Medulla oblongata (tissue), 1 donor: ENCODE data around the gene PHLDB3.
A peak's percentile ranks its signal among the peaks of the same experiment; 100 is the strongest.
"Not testable (repeated sequence)": the region's sequence is repeated elsewhere in the genome, so short reads cannot be mapped to it uniquely, and the experiment has no call there.

Experiments
- DNase-seq: peaks from one replicate; pipeline ENCODE4 v3.0.0-alpha.2; 2015; ENCODE audit errors: extremely low spot score

The PHLDB3 gene

GRCh38 chr19:43504426-43505185, at the start of gene PHLDB3:
Gene PHLDB3, minus strand, starts transcription at chr19:43504746. Its CDS starts 628 bp downstream, at chr19:43504118.
- DNase-seq, result peak; percentile 10

DNA sequence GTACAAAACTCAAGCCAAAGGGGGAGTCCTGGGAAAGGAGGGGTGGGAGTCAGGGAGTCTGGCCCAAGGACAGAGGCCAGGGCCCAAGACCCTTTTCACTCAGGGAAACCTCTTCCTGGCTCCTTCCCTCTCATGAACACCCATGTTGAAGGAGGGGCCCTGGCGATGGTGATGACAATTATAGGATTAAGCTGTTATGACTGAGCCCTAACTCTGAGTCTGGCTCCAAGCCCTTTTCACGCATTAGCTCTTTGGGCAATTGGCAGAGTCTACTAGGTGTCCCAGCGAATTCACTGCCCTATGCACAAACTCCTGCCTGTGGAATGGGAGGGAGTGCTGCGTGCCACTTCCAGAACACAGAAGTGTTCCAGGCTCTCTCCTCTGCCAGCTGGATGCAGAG, 49.1 kb upstream of the PHLDB3 start:
- DNase-seq, result no peak

DNA sequence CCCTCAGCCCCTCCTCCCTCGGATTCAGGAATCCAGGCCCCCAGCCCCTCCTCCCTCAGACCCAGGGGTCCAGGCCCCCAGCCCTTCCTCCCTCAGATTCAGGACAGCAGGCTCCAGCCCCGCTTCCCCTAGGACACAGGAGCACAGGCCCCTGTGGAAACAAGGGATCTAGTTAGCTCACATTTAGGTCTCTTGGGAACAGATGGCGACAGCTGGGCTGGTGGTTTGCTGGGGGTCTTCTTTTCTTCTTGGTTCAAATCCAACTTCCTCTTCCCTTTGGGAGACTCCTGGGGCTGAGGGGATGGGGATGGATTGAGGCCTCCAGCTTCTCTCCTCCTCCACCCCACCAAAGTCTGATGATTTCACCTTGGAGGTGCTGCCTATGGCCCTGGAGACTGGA, 48.1 kb upstream of the PHLDB3 start:
- DNase-seq, result no peak

DNA sequence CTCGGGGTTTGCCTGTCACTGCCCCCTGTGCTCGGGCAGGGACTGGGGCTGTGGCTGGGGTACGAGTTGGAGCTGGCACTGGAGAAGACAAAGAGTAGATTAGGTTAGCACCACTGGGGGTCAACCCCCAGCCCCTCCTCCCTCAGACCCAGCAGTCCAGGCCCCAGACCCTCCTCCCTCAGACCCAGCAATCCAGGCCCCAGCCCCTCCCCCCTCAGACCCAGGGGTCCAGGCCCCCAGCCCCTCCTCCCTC, 47.6 kb upstream of the PHLDB3 start:
- no peak for DNase-seq

GRCh38 chr19:43551399-43552197, 47.1 kb upstream of the PHLDB3 start:
- DNase-seq, result no peak

DNA sequence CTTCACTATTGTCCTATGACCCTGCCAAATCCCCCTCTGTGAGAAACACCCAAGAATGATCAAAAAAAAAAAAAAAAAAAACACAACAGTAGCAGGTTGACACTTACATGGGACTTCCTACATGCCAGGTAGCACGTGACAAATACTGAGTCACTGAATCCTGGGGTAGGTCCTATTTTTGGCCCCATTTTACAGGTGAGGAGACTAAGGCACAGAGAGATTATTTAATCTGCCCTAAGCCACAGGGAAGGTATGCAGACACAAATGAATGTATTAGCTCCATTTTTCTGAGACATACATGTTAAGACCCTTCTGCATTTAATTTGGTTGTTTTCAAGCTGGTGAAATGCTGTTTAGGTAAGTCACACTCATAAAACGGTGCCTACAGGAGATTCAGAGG, 44.2 kb upstream of the PHLDB3 start:
- DNase-seq, result no peak

DNA sequence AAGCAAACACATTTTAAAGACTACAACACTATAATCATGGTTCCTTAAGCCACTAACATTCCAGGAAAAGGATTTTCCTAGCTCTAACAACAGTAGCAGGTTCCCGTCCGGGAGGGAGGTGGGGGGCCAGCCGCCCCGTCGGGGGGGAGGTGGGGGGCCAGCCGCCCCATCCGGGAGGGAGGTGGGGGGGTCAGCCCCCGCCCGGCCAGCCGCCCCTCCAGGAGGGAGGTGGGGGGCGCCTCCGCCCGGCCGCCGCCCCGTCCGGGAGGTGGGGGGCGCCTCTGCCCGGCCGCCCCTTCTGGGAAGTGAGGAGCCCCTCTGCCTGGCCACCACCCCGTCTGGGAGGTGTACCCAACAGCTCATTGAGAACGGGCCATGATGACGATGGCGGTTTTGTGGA, 43.4 kb upstream of the PHLDB3 start:
- not testable (repeated sequence) for DNase-seq

DNA sequence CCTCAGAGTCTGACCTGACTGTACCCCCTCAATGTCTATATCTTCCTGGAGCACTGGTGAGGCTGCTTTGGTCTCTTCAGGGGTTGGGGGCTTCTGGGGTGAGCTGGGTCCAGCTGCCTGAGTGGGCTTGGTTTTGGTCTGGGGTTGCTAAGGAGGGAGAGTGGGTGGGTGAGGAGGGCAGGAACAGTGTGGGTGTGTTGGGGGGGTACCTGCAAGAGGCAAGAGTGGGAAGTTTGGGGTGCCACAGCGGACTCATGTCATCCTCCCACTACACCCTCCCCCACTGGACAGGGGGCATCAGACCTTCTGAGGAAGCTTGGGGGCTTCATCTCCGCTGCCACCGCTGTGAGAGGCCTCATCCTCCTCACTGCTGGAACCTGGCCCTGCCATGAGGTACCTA, 42.0 kb upstream of the PHLDB3 start:
- no peak for DNase-seq

DNA sequence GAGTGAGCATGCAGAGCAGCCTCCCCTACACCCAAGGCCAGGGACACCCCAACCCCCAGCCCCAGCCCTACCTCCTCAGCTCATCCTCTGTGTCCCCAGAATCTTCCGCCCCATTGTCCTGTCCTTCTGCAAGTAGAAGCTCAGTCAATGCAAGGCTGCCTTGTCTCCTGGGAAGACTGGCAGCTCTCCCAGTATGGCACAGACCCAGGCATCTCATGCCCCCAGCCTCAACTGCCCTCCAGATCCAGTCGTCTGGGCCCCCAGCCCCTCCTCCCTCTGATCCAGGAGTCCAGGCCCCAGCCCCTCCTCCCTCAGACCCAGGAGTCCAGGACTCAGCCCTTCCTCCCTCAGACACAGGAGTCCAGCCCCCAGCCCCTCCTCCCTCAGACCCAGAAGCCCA, 41.4 kb upstream of the PHLDB3 start:
- DNase-seq, result no peak

- DNase-seq, result no peak
These were observed 40.7 kb upstream of the PHLDB3 start for GRCh38 chr19:43545276-43545675.

DNA sequence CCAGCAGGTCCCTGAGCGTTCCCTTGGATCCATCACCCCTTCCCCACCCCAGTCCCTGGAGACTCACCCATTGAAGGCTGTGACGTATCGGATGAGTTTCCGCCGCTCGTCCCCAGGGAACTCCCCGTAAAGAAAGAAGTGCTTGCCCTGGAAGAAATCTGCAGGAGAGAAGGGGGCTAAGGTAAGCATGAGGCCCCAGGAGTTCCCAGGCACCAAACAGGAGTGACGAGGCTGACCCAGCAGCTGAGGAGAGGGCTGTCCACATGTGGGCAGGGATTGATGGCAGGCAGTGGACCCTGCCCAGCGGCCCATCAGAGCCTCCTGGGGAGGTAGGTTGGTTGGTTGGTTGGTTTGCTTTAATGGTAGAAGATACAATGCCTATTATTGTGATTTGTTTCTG, 39.5 kb upstream of the PHLDB3 start:
- no peak for DNase-seq

- no peak for DNase-seq
These were observed 37.5 kb upstream of the PHLDB3 start for GRCh38 chr19:43541920-43542650.

GRCh38 chr19:43540381-43540780, 35.8 kb upstream of the PHLDB3 start:
- DNase-seq, result no peak

- DNase-seq, result no peak
These were observed 34.4 kb upstream of the PHLDB3 start for GRCh38 chr19:43538922-43539321.

DNA sequence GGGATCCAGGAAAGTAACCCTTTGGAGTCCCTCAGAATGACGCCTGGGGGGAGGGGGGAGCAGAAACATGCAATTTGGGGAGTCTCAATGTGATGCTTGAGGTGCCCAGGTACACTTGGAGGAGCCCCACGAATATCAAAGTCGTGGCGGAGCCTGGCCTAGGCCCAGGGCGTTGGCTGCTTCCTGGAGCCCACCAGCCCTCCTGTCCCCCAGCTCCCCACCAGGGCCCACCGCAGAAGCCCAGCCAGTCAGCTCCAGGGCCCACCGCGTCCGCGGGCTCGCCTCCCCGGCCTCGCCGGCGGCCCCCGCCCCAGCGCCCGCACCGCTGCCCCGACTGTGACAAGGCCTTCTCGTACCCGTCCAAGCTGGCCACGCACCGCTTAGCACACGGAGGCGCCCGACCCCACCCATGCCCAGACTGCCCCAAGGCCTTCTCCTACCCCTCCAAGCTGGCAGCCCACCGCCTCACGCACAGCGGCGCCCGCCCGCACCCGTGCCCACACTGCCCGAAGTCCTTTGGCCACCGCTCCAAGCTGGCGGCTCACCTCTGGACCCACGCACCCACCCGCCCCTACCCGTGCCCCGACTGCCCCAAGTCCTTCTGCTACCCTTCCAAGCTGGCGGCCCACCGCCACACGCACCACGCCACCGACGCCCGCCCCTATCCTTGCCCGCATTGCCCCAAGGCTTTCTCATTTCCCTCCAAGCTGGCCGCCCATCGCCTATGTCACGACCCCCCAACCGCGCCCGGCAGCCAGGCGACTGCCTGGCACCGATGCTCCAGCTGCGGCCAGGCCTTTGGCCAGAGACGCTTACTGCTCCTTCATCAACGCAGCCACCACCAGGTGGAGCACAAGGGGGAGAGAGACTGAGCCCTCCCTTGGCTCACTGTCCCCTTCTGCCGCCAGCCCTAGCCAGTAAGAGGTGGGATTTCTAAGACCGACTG, 30.5 kb upstream of the PHLDB3 start:
- DNase-seq, result peak; percentile 76

DNA sequence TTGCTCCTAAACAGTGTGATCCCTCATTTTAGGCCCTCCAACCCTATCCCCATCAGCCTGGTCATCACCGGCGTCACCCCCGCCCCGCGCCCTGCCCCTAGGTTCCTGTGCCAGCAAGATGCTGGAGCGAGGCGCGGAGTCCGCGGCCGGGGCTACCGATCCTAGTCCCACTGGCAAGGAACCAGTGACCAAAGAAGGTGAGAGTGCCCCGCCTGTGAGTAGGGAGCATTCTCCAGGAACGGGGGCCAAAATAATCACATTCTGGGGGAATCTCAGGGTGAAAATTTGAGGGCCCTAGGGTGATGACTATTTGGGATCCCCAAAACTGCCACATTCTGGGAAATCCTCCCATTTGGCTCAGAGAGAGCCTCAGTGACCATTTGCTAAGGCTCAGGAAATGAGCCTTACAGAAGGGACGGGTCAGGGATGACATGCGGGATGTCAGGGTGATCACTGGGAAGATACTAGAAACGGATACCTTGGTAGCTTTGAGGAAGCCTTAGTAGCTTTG, 29.8 kb upstream of the PHLDB3 start:
- no peak for DNase-seq

DNA sequence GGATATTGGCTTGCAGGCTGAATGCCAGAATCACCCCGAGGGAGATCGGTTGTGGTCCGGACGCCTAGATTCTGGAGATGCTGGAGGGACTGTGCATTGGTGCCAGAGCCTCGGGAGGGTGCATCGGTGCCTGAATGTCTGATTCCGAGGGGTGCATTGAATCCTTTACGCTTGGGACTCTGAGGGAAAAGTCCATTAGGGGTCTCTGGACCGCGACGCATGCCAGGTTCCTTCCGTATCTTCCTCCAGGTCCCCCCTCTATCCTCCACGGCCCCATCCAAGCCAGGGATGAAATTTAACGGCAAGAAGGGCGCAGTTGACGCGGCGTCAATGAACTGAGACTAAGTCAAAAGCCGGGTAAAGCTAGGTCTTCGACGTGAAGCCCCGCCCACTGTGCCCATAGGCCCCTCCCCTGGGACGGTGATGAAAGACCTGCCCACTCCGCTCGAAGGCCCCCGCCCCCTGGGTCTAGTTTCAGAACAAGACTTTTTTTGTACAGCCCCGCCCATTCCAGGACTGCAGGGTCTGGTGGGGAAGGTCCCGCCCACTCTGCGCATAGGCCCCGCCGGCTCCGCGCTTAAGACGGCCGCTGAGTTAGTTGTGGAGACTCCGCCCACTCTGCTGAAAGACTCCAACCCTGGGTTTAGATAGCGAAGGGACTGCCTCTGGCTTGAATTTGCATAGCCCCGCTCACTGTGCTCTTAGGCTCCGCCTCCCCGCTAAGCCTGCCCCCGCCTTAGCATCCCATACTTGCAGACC, 29.2 kb upstream of the PHLDB3 start:
- peak; percentile 96 for DNase-seq

- DNase-seq, result peak; percentile 95
These were observed 28.5 kb upstream of the PHLDB3 start, which contains the start of gene ZNF575 for GRCh38 chr19:43532962-43533545. Gene ZNF575, plus strand, starts transcription at chr19:43533188. Its CDS starts 1,235 bp downstream, at chr19:43534423.

DNA sequence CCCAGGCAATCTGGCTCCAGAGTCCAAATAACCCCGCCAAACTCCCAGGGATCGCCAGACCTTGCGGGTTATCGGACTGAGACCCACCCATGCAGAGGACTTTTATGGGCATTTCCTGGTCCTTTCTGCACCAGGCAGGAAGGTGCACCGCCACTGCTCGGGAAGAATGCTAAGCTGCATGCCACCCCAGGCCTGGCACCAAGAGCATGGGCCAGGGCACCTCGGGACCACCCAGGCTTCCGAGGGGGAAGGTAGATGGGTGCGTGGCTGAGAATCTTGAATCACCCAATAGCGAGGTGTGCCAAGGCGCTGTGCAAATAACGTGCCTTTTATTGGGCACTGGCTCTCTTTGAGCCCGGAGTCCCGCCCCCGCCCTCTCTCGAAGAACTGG, 28.0 kb upstream of the PHLDB3 start:
- DNase-seq, result no peak
